Measurements from ENCODE around the gene ATP1B4.

- TF ChIP-seq CTCF (IDR thresholded peaks at IDR 0.05; ENCODE audit: low read length), result no peak
- no peak for TF ChIP-seq EZH2 (IDR thresholded peaks at IDR 0.05; ENCODE audit: borderline replicate concordance, low read length)
Observed at GRCh38 chrX:120316587-120317283, 45.2 kb upstream of the ATP1B4 start.
